Measurements from ENCODE around the gene TOP1. TPM values are rescaled to one million over a fixed set of nuclear protein-coding genes. Genes with fewer than 3 reads are reported as not detected.
A peak's percentile ranks its signal among the peaks of the same experiment; 100 is the strongest.

The TOP1 gene
- total RNA-seq, 1 donor from 2014 or later = 102 TPM

DNA sequence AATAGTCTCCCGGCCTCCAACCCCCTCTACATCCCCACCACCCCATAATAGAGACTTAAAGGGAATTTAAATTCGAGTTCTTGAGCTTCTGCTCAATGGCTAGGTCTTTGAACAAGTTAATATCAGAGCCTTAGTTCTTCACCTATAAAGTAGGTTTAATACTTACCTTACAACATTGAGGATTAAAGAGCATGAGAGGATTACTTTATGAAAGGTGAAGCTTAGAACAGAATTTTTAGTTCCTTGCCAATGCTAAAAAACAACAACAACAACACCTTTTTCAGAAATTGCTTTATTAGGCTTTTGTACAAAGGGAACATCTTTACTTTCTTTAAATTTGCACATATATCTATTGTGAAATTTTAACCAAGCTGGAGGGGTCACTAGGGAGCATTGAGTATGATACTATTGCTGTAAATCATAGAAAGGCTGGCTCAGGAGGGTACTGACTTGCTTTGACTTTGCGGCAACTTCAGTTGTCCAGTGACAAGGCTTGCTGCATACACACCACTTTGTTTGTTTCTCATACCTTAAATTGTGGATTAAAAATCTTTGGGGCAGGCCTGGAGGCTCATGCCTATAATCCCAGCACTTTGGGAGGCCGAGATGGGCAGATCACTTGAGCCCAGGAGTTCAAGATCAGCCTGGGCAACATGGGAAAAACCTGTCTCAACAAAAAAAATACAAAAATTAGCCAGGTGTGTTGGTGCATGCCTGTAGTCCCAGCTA is 9.7 kb downstream of the TOP1 start:
- Mint-ChIP-seq H3K36me3 (ENCODE audit: low read depth) (peaks cover 18% of the 10 kb centered on the region), H3K4me1 (peaks cover 55% of the 10 kb centered on the region), H3K4me3 (no peak overlapping the region), H3K27me3 (ENCODE audit: low read depth) (no peaks in the 10 kb centered on the region), H3K9me3 (peaks cover 2% of the 10 kb centered on the region), H3K27ac (ENCODE audit: unreplicated experiment) (no peak overlapping the region)
- no peak for DNase-seq (ENCODE audit: low read depth, low spot score)
- TF ChIP-seq, protein P1, sequence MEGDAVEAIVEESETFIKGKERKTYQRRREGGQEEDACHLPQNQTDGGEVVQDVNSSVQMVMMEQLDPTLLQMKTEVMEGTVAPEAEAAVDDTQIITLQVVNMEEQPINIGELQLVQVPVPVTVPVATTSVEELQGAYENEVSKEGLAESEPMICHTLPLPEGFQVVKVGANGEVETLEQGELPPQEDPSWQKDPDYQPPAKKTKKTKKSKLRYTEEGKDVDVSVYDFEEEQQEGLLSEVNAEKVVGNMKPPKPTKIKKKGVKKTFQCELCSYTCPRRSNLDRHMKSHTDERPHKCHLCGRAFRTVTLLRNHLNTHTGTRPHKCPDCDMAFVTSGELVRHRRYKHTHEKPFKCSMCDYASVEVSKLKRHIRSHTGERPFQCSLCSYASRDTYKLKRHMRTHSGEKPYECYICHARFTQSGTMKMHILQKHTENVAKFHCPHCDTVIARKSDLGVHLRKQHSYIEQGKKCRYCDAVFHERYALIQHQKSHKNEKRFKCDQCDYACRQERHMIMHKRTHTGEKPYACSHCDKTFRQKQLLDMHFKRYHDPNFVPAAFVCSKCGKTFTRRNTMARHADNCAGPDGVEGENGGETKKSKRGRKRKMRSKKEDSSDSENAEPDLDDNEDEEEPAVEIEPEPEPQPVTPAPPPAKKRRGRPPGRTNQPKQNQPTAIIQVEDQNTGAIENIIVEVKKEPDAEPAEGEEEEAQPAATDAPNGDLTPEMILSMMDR (conservative IDR thresholded peaks at IDR 0.05) = no peak

DNA sequence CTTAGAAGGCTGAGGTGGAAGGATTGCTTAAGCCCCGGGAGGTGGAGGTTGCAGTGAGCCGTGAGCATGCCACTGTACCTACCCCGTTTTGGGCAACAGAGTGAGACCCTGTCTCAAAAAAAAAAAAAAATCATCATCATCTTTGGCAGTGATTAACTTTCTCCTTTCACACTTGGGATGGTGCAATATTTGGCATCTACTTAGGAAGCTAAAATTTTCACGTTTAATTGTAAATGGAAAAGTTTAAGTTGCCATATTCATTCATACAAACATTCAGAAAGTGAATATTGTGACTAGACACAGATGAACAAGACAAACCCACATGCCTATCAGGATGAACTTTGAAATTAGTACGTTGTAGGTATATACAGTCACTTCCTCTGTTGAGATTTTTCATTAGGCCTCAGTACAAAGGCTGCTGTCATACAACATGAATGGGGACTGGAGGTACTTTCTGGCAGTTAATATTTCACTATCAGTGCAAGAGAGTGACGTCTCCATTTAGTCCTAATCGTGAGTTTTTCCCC is 10.3 kb downstream of the TOP1 start:
- Mint-ChIP-seq H3K4me3 (no peak overlapping the region), H3K4me1 (peaks cover 54% of the 10 kb centered on the region), H3K36me3 (ENCODE audit: low read depth) (peaks cover 18% of the 10 kb centered on the region), H3K27ac (ENCODE audit: unreplicated experiment) (no peak overlapping the region), H3K9me3 (peaks cover 2% of the 10 kb centered on the region), H3K27me3 (ENCODE audit: low read depth) (no peaks in the 10 kb centered on the region)
- TF ChIP-seq, protein P1 (conservative IDR thresholded peaks at IDR 0.05) = no peak
- no peak for DNase-seq (ENCODE audit: low read depth, low spot score)

DNA sequence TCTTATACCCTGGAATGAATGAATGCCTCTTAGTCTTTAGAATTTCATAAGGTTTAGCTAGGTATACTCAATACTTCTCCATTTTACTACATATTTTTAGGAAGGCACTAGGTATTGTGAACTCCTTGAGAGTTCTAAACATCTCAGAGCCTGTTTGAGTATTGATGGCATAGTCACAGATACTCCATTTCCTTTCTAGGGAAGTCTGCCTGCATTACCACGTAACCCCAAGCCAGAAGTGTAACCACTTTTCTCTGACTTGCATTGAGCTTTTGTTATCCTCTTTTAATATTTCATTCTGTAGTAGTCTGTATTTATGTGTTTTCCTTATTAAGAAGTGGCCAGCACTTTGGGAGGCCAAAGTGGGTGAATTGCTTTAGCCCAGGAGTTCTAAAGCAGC is 12.2 kb downstream of the TOP1 start:
- H3K27me3 Mint-ChIP-seq (ENCODE audit: low read depth) = no peaks in the 10 kb centered on the region
- TF ChIP-seq, protein P1 (conservative IDR thresholded peaks at IDR 0.05) = no peak
- peaks cover 8% of the 10 kb centered on the region for H3K36me3 Mint-ChIP-seq (ENCODE audit: low read depth)
- no peak overlapping the region for H3K27ac Mint-ChIP-seq (ENCODE audit: unreplicated experiment)
- H3K4me3 Mint-ChIP-seq = no peak overlapping the region
- H3K4me1 Mint-ChIP-seq = peaks cover 45% of the 10 kb centered on the region
- H3K9me3 Mint-ChIP-seq = peaks cover 2% of the 10 kb centered on the region
- DNase-seq (ENCODE audit: low read depth, low spot score) = no peak

DNA sequence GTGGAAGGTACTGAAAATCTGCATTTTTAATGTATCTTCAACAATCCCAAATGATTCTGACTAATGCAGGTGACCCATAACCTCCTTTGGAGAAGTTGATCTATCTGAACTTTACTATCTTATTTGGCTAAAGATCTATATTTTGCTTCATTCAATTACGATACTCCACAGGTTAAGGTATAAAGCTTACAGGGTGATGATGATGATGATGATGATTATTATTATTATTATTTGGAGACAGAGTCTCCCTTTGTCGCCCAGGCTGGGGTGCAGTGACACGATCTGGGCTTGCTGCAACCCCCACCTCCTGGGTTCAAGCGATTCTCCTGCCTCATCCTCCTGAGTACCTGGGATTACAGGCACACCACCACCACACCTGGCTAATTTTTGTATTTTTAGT is 13.1 kb downstream of the TOP1 start:
- H3K4me1 Mint-ChIP-seq = peaks cover 46% of the 10 kb centered on the region
- peaks cover 3% of the 10 kb centered on the region for H3K36me3 Mint-ChIP-seq (ENCODE audit: low read depth)
- no peak overlapping the region for H3K4me3 Mint-ChIP-seq
- no peaks in the 10 kb centered on the region for H3K27me3 Mint-ChIP-seq (ENCODE audit: low read depth)
- H3K9me3 Mint-ChIP-seq = no peaks in the 10 kb centered on the region
- no peak overlapping the region for H3K27ac Mint-ChIP-seq (ENCODE audit: unreplicated experiment)
- DNase-seq (ENCODE audit: low read depth, low spot score) = no peak
- TF ChIP-seq, protein P1 (conservative IDR thresholded peaks at IDR 0.05) = no peak

DNA sequence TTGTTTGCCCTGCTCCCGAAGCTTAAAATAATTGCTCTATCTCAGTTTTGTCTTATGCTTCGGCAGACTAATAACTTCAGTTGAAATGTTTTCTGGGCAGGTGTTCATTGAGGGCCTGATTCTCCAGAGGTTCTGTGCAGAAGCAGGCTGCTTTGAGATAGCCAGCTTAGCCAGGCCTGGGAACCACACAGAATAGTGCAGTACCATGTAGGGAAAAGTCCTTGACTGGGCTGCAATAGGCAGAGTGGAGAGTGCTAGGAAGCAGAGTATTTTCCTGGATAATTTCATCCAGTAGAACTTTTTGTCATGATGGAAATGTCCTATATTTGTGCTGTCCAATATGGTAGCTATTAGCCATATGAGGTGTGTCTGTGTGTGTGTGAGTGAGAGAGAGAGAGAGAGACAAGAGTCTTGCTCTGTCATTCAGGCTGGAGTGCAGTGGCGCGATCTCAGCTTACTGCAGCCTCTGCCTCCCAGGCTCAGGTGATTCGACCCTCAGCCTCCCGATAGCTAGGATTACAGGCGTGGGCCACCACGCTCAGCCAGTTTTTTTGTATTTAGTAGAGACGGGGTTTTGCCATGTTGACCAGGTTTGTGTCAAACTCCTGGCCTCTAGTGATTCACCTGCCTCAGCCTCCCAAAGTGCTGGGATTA is 15.9 kb downstream of the TOP1 start:
- peaks cover 3% of the 10 kb centered on the region for H3K36me3 Mint-ChIP-seq (ENCODE audit: low read depth)
- no peaks in the 10 kb centered on the region for H3K27me3 Mint-ChIP-seq (ENCODE audit: low read depth)
- H3K4me1 Mint-ChIP-seq = peaks cover 58% of the 10 kb centered on the region
- H3K27ac Mint-ChIP-seq (ENCODE audit: unreplicated experiment) = peak overlapping the region; percentile 32
- DNase-seq (ENCODE audit: low read depth, low spot score) = no peak
- H3K9me3 Mint-ChIP-seq = no peaks in the 10 kb centered on the region
- no peak overlapping the region for H3K4me3 Mint-ChIP-seq
- TF ChIP-seq, protein P1 (conservative IDR thresholded peaks at IDR 0.05) = no peak

All from neural crest cell (in vitro differentiated cells).